Measurements from ENCODE around the gene RBSN. TPM values are rescaled to one million over a fixed set of nuclear protein-coding genes. Genes with fewer than 3 reads are reported as not detected.

Gene RBSN
- total RNA-seq, 2 experiments from 2014 or later, result 20.5 to 22.9 TPM

- ChIA-PET CTCF (interaction anchor here (0.9 to 3.2 kb wide), 5 partner anchors 14 to 20 kb away, joined by 3 to 9 read pairs (median 4); no protein-coding TSS in a partner anchor), POLR2A (no interaction called here)
- Mint-ChIP-seq H3K27ac (peak overlapping the region; percentile 27), H3K27me3 (no peaks in the 10 kb centered on the region), H3K9me3 (peaks cover 2% of the 10 kb centered on the region), H3K4me3 (no peak overlapping the region), H3K36me3 (ENCODE audit: low read depth) (peaks cover 46% of the 10 kb centered on the region), H3K4me1 (peaks cover 36% of the 10 kb centered on the region)
- no peak for DNase-seq
These were observed 48.4 kb downstream of the RBSN start for GRCh38 chr3:15050405-15051092.

DNA sequence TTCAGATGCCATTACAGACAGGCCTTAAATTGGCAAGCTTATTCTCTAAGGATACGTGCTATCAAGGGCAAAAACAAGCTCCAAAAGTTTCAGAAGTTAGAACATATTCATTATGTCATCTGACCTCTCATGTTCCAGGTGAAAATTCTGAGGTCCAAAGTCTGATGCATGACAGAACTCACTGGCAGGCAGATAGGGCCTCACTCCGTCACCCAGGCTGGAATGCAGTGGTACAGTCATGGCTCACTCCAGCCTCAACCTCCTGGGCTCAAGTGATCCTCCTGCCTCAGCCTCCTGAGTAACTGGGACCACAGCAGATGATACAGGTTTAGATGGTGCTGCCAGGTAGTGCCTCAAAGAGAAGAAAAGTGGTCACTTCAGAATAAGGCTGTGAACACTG, 49.4 kb downstream of the RBSN start:
- DNase-seq, result no peak
- Mint-ChIP-seq H3K36me3 (ENCODE audit: low read depth) (peaks cover 44% of the 10 kb centered on the region), H3K4me1 (peaks cover 29% of the 10 kb centered on the region), H3K4me3 (no peak overlapping the region), H3K9me3 (no peaks in the 10 kb centered on the region), H3K27ac (peak overlapping the region; percentile 41), H3K27me3 (no peaks in the 10 kb centered on the region)
- CTCF ChIA-PET, result interaction anchor here (1.0 kb wide), 1 partner anchor 26 kb away, joined by 3 read pairs; no protein-coding TSS in a partner anchor
- POLR2A ChIA-PET, result no interaction called here

- DNase-seq, result no peak
- peaks cover 51% of the 10 kb centered on the region for H3K36me3 Mint-ChIP-seq (ENCODE audit: low read depth)
- no peaks in the 10 kb centered on the region for H3K27me3 Mint-ChIP-seq
- H3K9me3 Mint-ChIP-seq, result no peaks in the 10 kb centered on the region
- H3K4me1 Mint-ChIP-seq, result peaks cover 17% of the 10 kb centered on the region
- H3K4me3 Mint-ChIP-seq, result no peak overlapping the region
- H3K27ac Mint-ChIP-seq, result peak overlapping the region; percentile 67
- POLR2A ChIA-PET, result interaction anchor here (0.5 kb wide), 1 partner anchor 156 kb away, joined by 5 read pairs; no protein-coding TSS in a partner anchor
- CTCF ChIA-PET, result interaction anchor here (1.1 kb wide), 1 partner anchor 62 kb away, joined by 3 read pairs; no protein-coding TSS in a partner anchor
These were observed 53.3 kb downstream of the RBSN start for GRCh38 chr3:15045667-15046066.

DNA sequence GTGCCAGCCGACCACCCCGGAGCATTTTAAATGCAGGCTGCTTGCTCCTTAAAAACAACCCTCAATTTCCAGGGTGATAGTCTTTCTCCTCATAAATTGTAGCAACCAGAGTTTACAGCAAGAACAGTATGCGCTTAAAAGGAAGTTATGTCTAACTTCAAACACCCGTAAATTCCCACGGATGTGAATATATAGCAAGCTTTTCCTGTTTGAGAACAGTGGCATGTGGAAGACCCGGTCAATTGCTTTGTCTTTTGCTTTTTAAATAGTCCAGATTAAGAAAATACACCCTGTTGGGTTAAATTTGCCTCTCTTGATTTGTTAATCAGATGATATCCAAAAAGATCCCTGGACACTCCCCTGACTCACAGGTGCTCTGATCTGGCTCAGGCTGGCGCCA, 54.6 kb downstream of the RBSN start:
- peaks cover 17% of the 10 kb centered on the region for H3K4me1 Mint-ChIP-seq
- no peak for DNase-seq
- peaks cover 52% of the 10 kb centered on the region for H3K36me3 Mint-ChIP-seq (ENCODE audit: low read depth)
- no peak overlapping the region for H3K4me3 Mint-ChIP-seq
- H3K27me3 Mint-ChIP-seq, result no peaks in the 10 kb centered on the region
- ChIA-PET CTCF (no interaction called here), POLR2A (interaction anchor here (0.6 kb wide), 1 partner anchor 11 kb away, joined by 3 read pairs; no protein-coding TSS in a partner anchor)
- H3K9me3 Mint-ChIP-seq, result no peaks in the 10 kb centered on the region
- peak overlapping the region; percentile 25 for H3K27ac Mint-ChIP-seq

- peaks cover 56% of the 10 kb centered on the region for H3K36me3 Mint-ChIP-seq (ENCODE audit: low read depth)
- no peak overlapping the region for H3K27ac Mint-ChIP-seq
- no peak overlapping the region for H3K4me3 Mint-ChIP-seq
- DNase-seq, result no peak
- CTCF ChIA-PET, result no interaction called here
- peaks cover 17% of the 10 kb centered on the region for H3K4me1 Mint-ChIP-seq
- H3K9me3 Mint-ChIP-seq, result no peaks in the 10 kb centered on the region
- H3K27me3 Mint-ChIP-seq, result no peaks in the 10 kb centered on the region
- POLR2A ChIA-PET, result no interaction called here
These were observed 55.4 kb downstream of the RBSN start for GRCh38 chr3:15043408-15044171.

DNA sequence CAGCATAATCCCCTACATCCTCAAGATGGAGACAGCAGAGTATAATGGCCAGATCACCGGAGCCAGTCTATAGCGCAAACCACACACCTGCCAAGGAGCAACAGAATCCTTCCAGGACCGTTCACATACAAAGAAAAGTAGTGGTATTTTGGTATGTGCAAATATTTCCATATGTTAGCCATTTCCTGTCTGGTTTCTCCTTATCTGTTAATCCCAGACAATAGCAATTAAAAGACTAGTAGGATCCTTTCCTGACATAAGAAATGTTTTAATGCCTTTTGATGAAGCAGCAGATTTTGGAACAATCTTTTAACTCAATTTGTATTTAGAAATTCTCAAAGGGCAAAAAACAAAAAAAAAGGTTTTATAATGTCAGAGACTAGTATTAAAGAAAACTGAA, 56.0 kb downstream of the RBSN start:
- H3K4me3 Mint-ChIP-seq, result no peak overlapping the region
- peaks cover 17% of the 10 kb centered on the region for H3K4me1 Mint-ChIP-seq
- no peaks in the 10 kb centered on the region for H3K9me3 Mint-ChIP-seq
- H3K27me3 Mint-ChIP-seq, result no peaks in the 10 kb centered on the region
- H3K27ac Mint-ChIP-seq, result no peak overlapping the region
- CTCF ChIA-PET, result interaction anchor here (1.3 kb wide), 1 partner anchor 8 kb away, joined by 3 read pairs; no protein-coding TSS in a partner anchor
- H3K36me3 Mint-ChIP-seq (ENCODE audit: low read depth), result peaks cover 61% of the 10 kb centered on the region
- DNase-seq, result no peak
- POLR2A ChIA-PET, result no interaction called here

- POLR2A ChIA-PET, result no interaction called here
- H3K27ac Mint-ChIP-seq, result no peak overlapping the region
These were observed 57.0 kb downstream of the RBSN start for GRCh38 chr3:15041950-15042349.

GRCh38 chr3:15040844-15041243, 58.1 kb downstream of the RBSN start:
- Mint-ChIP-seq H3K9me3 (no peaks in the 10 kb centered on the region), H3K27ac (no peak overlapping the region), H3K36me3 (ENCODE audit: low read depth) (peaks cover 59% of the 10 kb centered on the region), H3K4me3 (no peak overlapping the region), H3K4me1 (peaks cover 14% of the 10 kb centered on the region), H3K27me3 (no peaks in the 10 kb centered on the region)
- ChIA-PET POLR2A (no interaction called here), CTCF (no interaction called here)
- DNase-seq, result no peak

More at GRCh38 chr3:15041950-15042349, 57.0 kb downstream of the RBSN start:
- Mint-ChIP-seq H3K9me3 (no peaks in the 10 kb centered on the region), H3K4me1 (peaks cover 17% of the 10 kb centered on the region), H3K36me3 (ENCODE audit: low read depth) (peaks cover 65% of the 10 kb centered on the region), H3K27me3 (no peaks in the 10 kb centered on the region), H3K4me3 (no peak overlapping the region)
- CTCF ChIA-PET, result interaction anchor here (0.6 to 1.3 kb wide), 2 partner anchors 9 to 320 kb away, joined by 3 to 4 read pairs; no protein-coding TSS in a partner anchor
- no peak for DNase-seq

- H3K36me3 Mint-ChIP-seq (ENCODE audit: low read depth), result peaks cover 48% of the 10 kb centered on the region
These were observed 60.6 kb downstream of the RBSN start for GRCh38 chr3:15038306-15038705.

DNA sequence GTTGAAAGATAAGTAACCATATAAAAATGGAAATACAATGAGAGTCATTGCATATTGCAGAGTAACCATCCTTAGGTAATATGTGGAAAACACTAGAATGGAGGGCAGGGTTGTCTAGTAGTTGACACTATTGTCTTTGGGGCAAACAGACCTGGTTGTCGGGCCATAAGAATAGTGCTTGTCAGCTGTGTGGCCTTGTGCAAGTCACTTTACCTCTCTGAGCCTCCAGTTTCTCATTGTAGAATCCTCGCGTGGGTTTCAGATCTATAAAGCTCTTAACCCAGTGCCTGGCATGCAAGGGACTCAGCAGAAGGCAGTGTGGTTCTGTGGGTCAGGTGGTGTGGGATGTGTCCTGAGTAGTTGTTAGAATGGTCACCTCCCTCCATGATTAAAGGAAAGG, 65.8 kb downstream of the RBSN start:
- Mint-ChIP-seq H3K27me3 (no peaks in the 10 kb centered on the region), H3K9me3 (no peaks in the 10 kb centered on the region), H3K27ac (no peak overlapping the region), H3K36me3 (ENCODE audit: low read depth) (peaks cover 44% of the 10 kb centered on the region), H3K4me1 (no peaks in the 10 kb centered on the region), H3K4me3 (no peak overlapping the region)
- ChIA-PET CTCF (interaction anchor here (0.7 to 1.0 kb wide), 2 partner anchors 18 to 20 kb away, joined by 4 read pairs; no protein-coding TSS in a partner anchor), POLR2A (no interaction called here)
- DNase-seq, result no peak

More at GRCh38 chr3:15038306-15038705, 60.6 kb downstream of the RBSN start:
- H3K27ac Mint-ChIP-seq, result no peak overlapping the region
- no peaks in the 10 kb centered on the region for H3K4me1 Mint-ChIP-seq
- H3K27me3 Mint-ChIP-seq, result no peaks in the 10 kb centered on the region
- ChIA-PET POLR2A (no interaction called here), CTCF (interaction anchor here (1.5 to 2.9 kb wide), 2 partner anchors 9 to 14 kb away, joined by 3 to 9 read pairs; no protein-coding TSS in a partner anchor)
- H3K9me3 Mint-ChIP-seq, result no peaks in the 10 kb centered on the region
- DNase-seq, result no peak
- no peak overlapping the region for H3K4me3 Mint-ChIP-seq

DNA sequence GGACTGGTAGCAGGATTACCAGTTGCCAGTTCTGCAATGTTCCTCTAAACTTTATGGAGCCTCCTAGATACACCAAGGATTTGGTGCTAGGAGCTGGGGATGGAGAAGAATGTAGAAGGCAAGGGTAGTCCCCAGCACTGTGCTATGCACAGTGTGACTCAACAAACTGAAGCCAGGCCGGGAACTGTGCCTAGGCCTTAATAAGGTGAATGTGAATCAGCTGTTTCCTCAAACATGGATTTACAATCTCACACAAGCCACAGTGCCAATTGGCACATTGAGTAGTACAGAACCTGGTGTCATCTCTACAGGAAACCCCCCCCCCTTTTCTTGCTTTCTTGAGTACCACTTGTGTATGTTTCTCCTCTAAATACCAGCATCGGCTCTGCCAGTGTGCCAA, 66.3 kb downstream of the RBSN start:
- Mint-ChIP-seq H3K27me3 (no peaks in the 10 kb centered on the region), H3K9me3 (no peaks in the 10 kb centered on the region), H3K4me1 (no peaks in the 10 kb centered on the region), H3K4me3 (no peak overlapping the region), H3K27ac (no peak overlapping the region), H3K36me3 (ENCODE audit: low read depth) (peaks cover 43% of the 10 kb centered on the region)
- no peak for DNase-seq
- CTCF ChIA-PET, result interaction anchor here (0.7 to 1.0 kb wide), 2 partner anchors 19 kb away, joined by 4 read pairs; no protein-coding TSS in a partner anchor
- POLR2A ChIA-PET, result no interaction called here

DNA sequence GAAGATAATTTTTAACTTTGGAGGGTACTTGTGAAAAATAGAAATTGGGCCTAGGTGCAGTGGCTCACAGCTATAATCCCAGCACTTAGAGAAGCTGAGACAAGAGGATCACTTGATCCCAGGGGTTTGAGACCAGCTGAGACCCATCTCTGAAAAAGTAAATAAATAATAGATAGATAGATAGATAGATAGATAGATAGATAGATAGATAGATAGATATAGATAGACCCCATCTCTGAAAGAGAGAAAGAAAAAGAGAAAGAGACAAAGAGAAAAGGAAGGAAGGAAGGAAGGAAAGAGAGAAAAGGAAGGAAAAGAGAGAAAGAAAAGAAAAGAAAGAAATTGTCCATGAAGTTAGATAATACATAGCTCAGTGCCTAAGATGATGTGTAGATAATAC, 69.3 kb downstream of the RBSN start:
- Mint-ChIP-seq H3K27ac (no peak overlapping the region), H3K9me3 (no peaks in the 10 kb centered on the region), H3K4me1 (no peaks in the 10 kb centered on the region), H3K27me3 (no peaks in the 10 kb centered on the region), H3K36me3 (ENCODE audit: low read depth) (peaks cover 55% of the 10 kb centered on the region), H3K4me3 (no peak overlapping the region)
- DNase-seq, result no peak
- ChIA-PET POLR2A (no interaction called here), CTCF (interaction anchor here (0.6 to 1.9 kb wide), 4 partner anchors 8 to 1410 kb away, joined by 3 to 6 read pairs (median 4); no protein-coding TSS in a partner anchor)

- DNase-seq, result no peak
- H3K4me3 Mint-ChIP-seq, result no peak overlapping the region
- CTCF ChIA-PET, result interaction anchor here (0.7 to 1.5 kb wide), 4 partner anchors 12 to 58 kb away, joined by 3 read pairs; no protein-coding TSS in a partner anchor
- H3K27me3 Mint-ChIP-seq, result no peaks in the 10 kb centered on the region
- POLR2A ChIA-PET, result no interaction called here
- no peaks in the 10 kb centered on the region for H3K4me1 Mint-ChIP-seq
- no peak overlapping the region for H3K27ac Mint-ChIP-seq
- peaks cover 52% of the 10 kb centered on the region for H3K36me3 Mint-ChIP-seq (ENCODE audit: low read depth)
- H3K9me3 Mint-ChIP-seq, result no peaks in the 10 kb centered on the region
These were observed 75.2 kb downstream of the RBSN start for GRCh38 chr3:15023719-15024118.
